ENCODE data around the gene HNRNPA0. TPM values are rescaled to one million over a fixed set of nuclear protein-coding genes. Genes with fewer than 3 reads are reported as not detected.

The HNRNPA0 gene
- total RNA-seq, 4 donors from 2014 or later, result 6.0 to 10.8 (median 9.0) TPM

- H3K27ac ChIP-seq, result no peak overlapping the region
- intact Hi-C loops (cut with DNase I; ENCODE audit: low total_unique reads), result no loop called here
- in situ Hi-C loops (cut with MboI; ENCODE audit: low pct_ligation_motif_present in 1 of 4, low pct_unique_long_range_greater_than_20kb in 1 of 4, low sequenced_read_pairs in 3 of 4), result no loop called here
- TF ChIP-seq POLR2AphosphoS5 (IDR thresholded peaks at IDR 0.05) (no peak), EP300 (IDR thresholded peaks at IDR 0.05; ENCODE audit: low read depth) (no peak), POLR2A (IDR thresholded peaks at IDR 0.05) (no peak), CTCF (IDR thresholded peaks at IDR 0.05) (no peak)
- peaks cover 0 to 4% of the 10 kb centered on the region in 2 donors for H3K9me3 ChIP-seq
- H3K4me3 ChIP-seq, result no peak overlapping the region
- no peaks in the 10 kb centered on the region for H3K36me3 ChIP-seq
- no peak for DNase-seq
- 77 to 83% methylated on average over 2 of the region's 2 CpGs for WGBS, 2 donors (ENCODE audit: low coverage in 1 of 2)
- H3K4me1 ChIP-seq, result no peaks in the 10 kb centered on the region
- H3K27me3 ChIP-seq, result no peaks in the 10 kb centered on the region
Observed at GRCh38 chr5:137714494-137714893, 39.7 kb downstream of the HNRNPA0 start.

- H3K27me3 ChIP-seq, result no peaks in the 10 kb centered on the region
- H3K4me3 ChIP-seq, result no peak overlapping the region
- H3K9me3 ChIP-seq, result peaks cover 0 to 4% of the 10 kb centered on the region in 2 donors
- H3K36me3 ChIP-seq, result no peaks in the 10 kb centered on the region
- in situ Hi-C loops (cut with MboI; ENCODE audit: low pct_ligation_motif_present in 1 of 4, low pct_unique_long_range_greater_than_20kb in 1 of 4, low sequenced_read_pairs in 3 of 4) (no loop called here), intact Hi-C loops (cut with DNase I; ENCODE audit: low total_unique reads) (no loop called here)
- no peak overlapping the region for H3K27ac ChIP-seq
- H3K4me1 ChIP-seq, result no peaks in the 10 kb centered on the region
- no peak for DNase-seq
- TF ChIP-seq CTCF (IDR thresholded peaks at IDR 0.05) (no peak), POLR2AphosphoS5 (IDR thresholded peaks at IDR 0.05) (no peak), EP300 (IDR thresholded peaks at IDR 0.05; ENCODE audit: low read depth) (no peak), POLR2A (IDR thresholded peaks at IDR 0.05) (no peak)
- 88 to 100% methylated on average over 1 to 2 of the region's 2 CpGs for WGBS, 2 donors (ENCODE audit: low coverage in 1 of 2)
Observed at GRCh38 chr5:137712139-137712667, 42.0 kb downstream of the HNRNPA0 start.

- TF ChIP-seq POLR2A (IDR thresholded peaks at IDR 0.05), result no peak
- TF ChIP-seq EP300 (IDR thresholded peaks at IDR 0.05; ENCODE audit: low read depth), result no peak
- no peak for TF ChIP-seq CTCF (IDR thresholded peaks at IDR 0.05)
- no peak for TF ChIP-seq POLR2AphosphoS5 (IDR thresholded peaks at IDR 0.05)
- intact Hi-C loops (cut with DNase I; ENCODE audit: low total_unique reads) (no loop called here), in situ Hi-C loops (cut with MboI; ENCODE audit: low pct_ligation_motif_present in 1 of 4, low pct_unique_long_range_greater_than_20kb in 1 of 4, low sequenced_read_pairs in 3 of 4) (no loop called here)
- WGBS, 2 donors (ENCODE audit: low coverage in 1 of 2), result 92 to 100% methylated on average over 2 to 5 of the region's 5 CpGs
- H3K9me3 ChIP-seq, result peaks cover 0 to 4% of the 10 kb centered on the region in 2 donors
- no peaks in the 10 kb centered on the region for H3K27me3 ChIP-seq
- no peak for DNase-seq
- no peak overlapping the region for H3K4me3 ChIP-seq
- no peak overlapping the region for H3K27ac ChIP-seq
- H3K36me3 ChIP-seq, result no peaks in the 10 kb centered on the region
- H3K4me1 ChIP-seq, result no peaks in the 10 kb centered on the region
Observed at GRCh38 chr5:137710086-137710485, 44.1 kb downstream of the HNRNPA0 start.

GRCh38 chr5:137708796-137709559, 45.2 kb downstream of the HNRNPA0 start:
- Histone ChIP-seq H3K4me3 (no peak overlapping the region), H3K27ac (no peak overlapping the region), H3K36me3 (no peaks in the 10 kb centered on the region), H3K9me3 (peaks cover 0 to 4% of the 10 kb centered on the region in 2 donors), H3K27me3 (no peaks in the 10 kb centered on the region), H3K4me1 (no peaks in the 10 kb centered on the region)
- TF ChIP-seq POLR2AphosphoS5 (IDR thresholded peaks at IDR 0.05), result no peak
- no peak for TF ChIP-seq CTCF (IDR thresholded peaks at IDR 0.05)
- no peak for TF ChIP-seq EP300 (IDR thresholded peaks at IDR 0.05; ENCODE audit: low read depth)
- no peak for TF ChIP-seq POLR2A (IDR thresholded peaks at IDR 0.05)
- DNase-seq, result no peak
- in situ Hi-C loops (cut with MboI; ENCODE audit: low pct_ligation_motif_present in 1 of 4, low pct_unique_long_range_greater_than_20kb in 1 of 4, low sequenced_read_pairs in 3 of 4) (no loop called here), intact Hi-C loops (cut with DNase I; ENCODE audit: low total_unique reads) (no loop called here)
- WGBS, 2 donors (ENCODE audit: low coverage in 1 of 2), result 90 to 93% methylated on average over 2 to 3 of the region's 3 CpGs

Data from transverse colon (tissue), 4 donors.